ENCODE results near the gene LRP8. TPM values are rescaled to one million over a fixed set of nuclear protein-coding genes. Genes with fewer than 3 reads are reported as not detected.

LRP8 gene
- total RNA-seq, 6 experiments from 2014 or later, result 7.2 to 14.9 (median 13.0) TPM

DNA sequence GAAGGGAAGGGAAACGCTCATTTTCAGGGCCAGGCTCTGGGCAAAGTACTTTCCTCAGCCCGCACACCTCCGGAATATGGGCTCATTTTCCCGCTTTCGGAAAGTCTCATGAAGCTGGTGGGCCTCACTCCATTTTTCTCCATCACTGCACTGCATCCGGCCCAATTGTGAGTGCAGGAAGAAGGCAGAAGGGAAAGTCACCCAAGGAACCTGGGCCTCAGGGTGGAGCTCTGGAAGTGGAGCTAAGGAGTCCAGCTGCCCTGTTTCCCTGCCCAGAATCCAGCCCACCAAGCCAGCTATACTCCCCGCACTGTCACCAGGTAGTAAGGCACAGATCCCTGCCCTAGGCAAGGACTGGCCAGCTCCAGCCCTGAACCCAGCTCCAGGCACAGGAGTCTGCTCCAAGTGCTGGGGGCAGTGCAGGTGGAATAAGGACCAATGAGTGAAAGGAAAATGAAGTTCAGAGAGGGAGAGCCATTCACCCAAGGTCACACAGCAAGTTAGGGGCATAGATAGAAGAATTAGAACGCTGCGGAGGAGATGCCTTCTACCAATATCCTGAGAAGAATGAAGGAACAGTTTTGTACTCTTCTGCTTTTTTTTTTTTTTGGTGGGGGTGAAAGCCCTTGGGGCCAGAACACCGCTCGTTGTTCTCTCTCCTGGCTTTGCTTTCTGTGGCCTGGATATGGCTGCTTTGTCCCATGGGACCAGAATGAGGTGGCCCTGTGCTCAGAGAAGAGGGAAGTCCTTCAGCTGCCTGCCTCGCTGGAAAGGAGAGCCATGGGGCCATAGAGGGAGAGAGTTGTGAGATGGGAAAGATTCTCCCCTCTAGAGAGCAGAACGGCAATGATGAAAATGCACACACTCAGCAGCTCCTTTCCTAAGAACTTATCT, 10.0 kb downstream of the LRP8 start:
- Mint-ChIP-seq H3K36me3 (ENCODE audit: low read depth) (no peaks in the 10 kb centered on the region), H3K4me3 (no peak overlapping the region), H3K4me1 (ENCODE audit: low read depth) (no peaks in the 10 kb centered on the region), H3K27me3 (ENCODE audit: insufficient read depth) (peaks cover 2% of the 10 kb centered on the region; the same call in 1 of the 2 replicates), H3K9me3 (no peaks in the 10 kb centered on the region), H3K27ac (no peak overlapping the region)
- DNase-seq, result no peak
- TF ChIP-seq, protein P1, sequence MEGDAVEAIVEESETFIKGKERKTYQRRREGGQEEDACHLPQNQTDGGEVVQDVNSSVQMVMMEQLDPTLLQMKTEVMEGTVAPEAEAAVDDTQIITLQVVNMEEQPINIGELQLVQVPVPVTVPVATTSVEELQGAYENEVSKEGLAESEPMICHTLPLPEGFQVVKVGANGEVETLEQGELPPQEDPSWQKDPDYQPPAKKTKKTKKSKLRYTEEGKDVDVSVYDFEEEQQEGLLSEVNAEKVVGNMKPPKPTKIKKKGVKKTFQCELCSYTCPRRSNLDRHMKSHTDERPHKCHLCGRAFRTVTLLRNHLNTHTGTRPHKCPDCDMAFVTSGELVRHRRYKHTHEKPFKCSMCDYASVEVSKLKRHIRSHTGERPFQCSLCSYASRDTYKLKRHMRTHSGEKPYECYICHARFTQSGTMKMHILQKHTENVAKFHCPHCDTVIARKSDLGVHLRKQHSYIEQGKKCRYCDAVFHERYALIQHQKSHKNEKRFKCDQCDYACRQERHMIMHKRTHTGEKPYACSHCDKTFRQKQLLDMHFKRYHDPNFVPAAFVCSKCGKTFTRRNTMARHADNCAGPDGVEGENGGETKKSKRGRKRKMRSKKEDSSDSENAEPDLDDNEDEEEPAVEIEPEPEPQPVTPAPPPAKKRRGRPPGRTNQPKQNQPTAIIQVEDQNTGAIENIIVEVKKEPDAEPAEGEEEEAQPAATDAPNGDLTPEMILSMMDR (IDR thresholded peaks at IDR 0.05), result no peak

- Mint-ChIP-seq H3K27ac (no peak overlapping the region), H3K27me3 (ENCODE audit: insufficient read depth) (no peaks in the 10 kb centered on the region), H3K9me3 (no peaks in the 10 kb centered on the region), H3K36me3 (ENCODE audit: low read depth) (no peaks in the 10 kb centered on the region), H3K4me1 (ENCODE audit: low read depth) (no peaks in the 10 kb centered on the region), H3K4me3 (no peak overlapping the region)
- TF ChIP-seq, protein P1 (IDR thresholded peaks at IDR 0.05), result no peak
- no peak for DNase-seq
Measured at GRCh38 chr1:53316766-53317581, 10.9 kb downstream of the LRP8 start.

DNA sequence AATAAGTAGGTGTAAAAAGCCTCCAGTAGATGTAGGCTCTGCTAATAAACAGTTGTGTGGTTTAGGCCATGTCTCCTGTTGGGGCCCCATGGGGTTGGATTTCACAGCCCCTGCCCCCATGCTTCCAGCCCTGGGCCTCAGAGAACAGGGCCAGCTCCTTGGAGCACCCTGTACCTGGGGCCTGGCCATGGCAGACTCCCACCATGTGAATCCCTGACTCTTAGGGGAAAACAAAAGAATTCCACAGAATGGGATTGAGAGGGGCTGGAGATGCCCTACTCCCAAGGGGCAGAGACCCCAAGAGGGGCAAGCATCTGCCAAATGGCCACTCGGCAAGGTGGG, 11.5 kb downstream of the LRP8 start:
- no peak overlapping the region for H3K4me3 Mint-ChIP-seq
- no peak for DNase-seq
- H3K9me3 Mint-ChIP-seq, result no peaks in the 10 kb centered on the region
- H3K27me3 Mint-ChIP-seq (ENCODE audit: insufficient read depth), result no peaks in the 10 kb centered on the region
- no peaks in the 10 kb centered on the region for H3K4me1 Mint-ChIP-seq (ENCODE audit: low read depth)
- no peak overlapping the region for H3K27ac Mint-ChIP-seq
- TF ChIP-seq, protein P1 (IDR thresholded peaks at IDR 0.05), result no peak
- no peaks in the 10 kb centered on the region for H3K36me3 Mint-ChIP-seq (ENCODE audit: low read depth)

DNA sequence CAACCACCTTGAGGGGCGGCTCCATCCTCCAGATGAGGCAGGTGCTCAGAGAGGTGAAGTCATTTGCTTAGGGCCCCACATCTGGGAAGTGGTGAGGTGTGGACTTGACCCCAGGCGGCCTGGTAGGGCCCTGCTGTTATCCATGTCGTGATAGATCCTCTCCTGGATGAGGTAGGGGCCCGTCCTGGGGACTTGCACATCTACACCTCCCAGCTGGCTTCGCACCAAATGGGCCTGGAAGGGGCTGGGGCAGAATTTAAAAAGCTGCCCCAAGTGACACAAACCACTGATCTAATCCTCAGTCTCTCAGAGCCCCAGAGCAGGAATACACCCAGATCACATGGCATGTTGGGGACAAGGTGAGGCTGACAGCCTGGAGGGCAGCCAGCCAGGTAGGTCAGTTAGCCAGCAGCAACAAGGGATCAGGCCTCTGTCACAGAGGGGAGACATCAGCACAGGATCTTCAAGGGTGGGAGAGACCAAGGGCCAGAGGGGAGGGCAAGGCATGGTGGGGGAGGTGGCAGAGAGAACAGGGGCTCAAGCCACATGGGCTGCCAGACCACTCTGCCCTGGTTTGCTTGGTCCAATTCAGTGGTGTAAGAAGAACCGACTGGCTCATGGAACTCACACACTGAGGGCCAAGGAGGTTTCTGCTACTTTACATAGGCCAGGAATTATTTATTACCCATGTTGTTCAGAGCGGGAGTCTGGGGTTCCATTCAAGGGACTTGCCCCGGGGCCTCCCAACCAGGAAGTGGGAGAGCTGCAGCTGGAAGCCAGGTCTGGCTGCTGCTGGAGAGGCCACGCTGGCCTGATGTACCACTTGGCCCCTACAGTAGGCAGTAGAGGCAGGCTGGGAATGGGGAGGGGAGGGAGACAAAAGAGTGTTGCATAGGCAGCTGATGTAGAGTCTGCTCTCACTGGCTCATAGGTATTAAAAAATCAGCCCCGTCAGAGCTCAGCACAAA, 12.1 kb downstream of the LRP8 start:
- Mint-ChIP-seq H3K27me3 (ENCODE audit: insufficient read depth) (no peaks in the 10 kb centered on the region), H3K36me3 (ENCODE audit: low read depth) (no peaks in the 10 kb centered on the region), H3K9me3 (no peaks in the 10 kb centered on the region), H3K4me3 (no peak overlapping the region), H3K27ac (no peak overlapping the region), H3K4me1 (ENCODE audit: low read depth) (no peaks in the 10 kb centered on the region)
- DNase-seq, result no peak
- TF ChIP-seq, protein P1 (IDR thresholded peaks at IDR 0.05), result no peak

- no peaks in the 10 kb centered on the region for H3K36me3 Mint-ChIP-seq (ENCODE audit: low read depth)
- H3K9me3 Mint-ChIP-seq, result no peaks in the 10 kb centered on the region
- TF ChIP-seq, protein P1 (IDR thresholded peaks at IDR 0.05), result no peak
- H3K4me3 Mint-ChIP-seq, result no peak overlapping the region
- H3K27me3 Mint-ChIP-seq (ENCODE audit: insufficient read depth), result no peaks in the 10 kb centered on the region; the same call in 1 of the 2 replicates
- no peaks in the 10 kb centered on the region for H3K4me1 Mint-ChIP-seq (ENCODE audit: low read depth)
- H3K27ac Mint-ChIP-seq, result no peak overlapping the region
- no peak for DNase-seq
Measured at GRCh38 chr1:53315046-53315445, 12.8 kb downstream of the LRP8 start.

All from HFFc6 (cell line).